B cell (primary cell): ENCODE results near the gene SELE. TPM values are rescaled to one million over a fixed set of nuclear protein-coding genes. Genes with fewer than 3 reads are reported as not detected.

Experiments used
- ATAC-seq: fragments of 200-7000 bp; cut with Tn5 transposase; one replicate; pipeline ENCODE4 v1.10.0; 2021; ENCODE audit warnings: low read depth, mild to moderate bottlenecking, moderate number of reproducible peaks, moderate library complexity
- CTCF ChIA-PET: fragments of 350-600 bp; sonication (Branson Sonifier 250); formaldehyde crosslinking; loops from one replicate; lab custom pipeline; 2021; ENCODE audit warnings: antibody characterized with exemption, inconsistent platforms; lab: Charles Lee
- POLR2A ChIA-PET: fragments of 350-600 bp; sonication (Branson Sonifier 250); formaldehyde crosslinking; loops from one replicate; lab custom pipeline; 2021; ENCODE audit warnings: antibody characterized with exemption; lab: Charles Lee
- DNase-seq: peaks from one replicate; pipeline ENCODE4 v3.0.0; 2013
- H2AFZ ChIP-seq: 2 replicates; pipeline ENCODE4 v1.6.1; 2012; ENCODE audit warnings: mild to moderate bottlenecking, low read depth, low read length; ENCODE audit not compliant: insufficient read depth, poor library complexity, severe bottlenecking
- H3K27ac ChIP-seq, 2 donors: 1 replicate in 1 of 2; 2 replicates in 1 of 2; pipeline ENCODE4 v1.5.1; 2012 to 2013; ENCODE audit warnings: low read length in 2 of 2, mild to moderate bottlenecking in 2 of 2, moderate library complexity in 1 of 2
- H3K27me3 ChIP-seq, 4 experiments: fragments of 200-600 bp in 1 of 4; sonication (generic) in 1 of 4; replicated peaks in 1 of 4; 1 replicate in 2 of 4; 2 replicates in 2 of 4; pipeline versions ENCODE4 v1.6.1 to v1.7.0; 2013 to 2016; ENCODE audit warnings: low read length in 3 of 4, mild to moderate bottlenecking in 2 of 4, mixed read lengths in 1 of 4, moderate library complexity in 1 of 4; ENCODE audit not compliant: insufficient read depth in 4 of 4, control insufficient read depth in 3 of 4; ENCODE audit errors: control extremely low read depth in 1 of 4
- H3K36me3 ChIP-seq, 2 experiments: replicated peaks in 1 of 2; 1 replicate in 1 of 2; 2 replicates in 1 of 2; pipeline versions ENCODE4 v1.6.1 to v1.7.1; 2013; ENCODE audit warnings: low read length in 1 of 2; ENCODE audit not compliant: insufficient read depth in 2 of 2, control insufficient read depth in 1 of 2; ENCODE audit errors: control extremely low read depth in 1 of 2, extremely low read depth in 1 of 2
- H3K4me1 ChIP-seq, 2 donors: fragments of 200-600 bp in 1 of 2; sonication (generic) in 1 of 2; 1 replicate in 1 of 2; 2 replicates in 1 of 2; pipeline versions ENCODE4 v1.5.1 to v1.6.1; 2013 to 2017; ENCODE audit warnings: low read length in 2 of 2; ENCODE audit not compliant: control insufficient read depth in 2 of 2, insufficient read depth in 2 of 2
- H3K4me2 ChIP-seq: replicated peaks from 2 replicates; pipeline ENCODE3; 2012; ENCODE audit warnings: mild to moderate bottlenecking, low read depth, low read length; ENCODE audit not compliant: poor library complexity, severe bottlenecking
- H3K4me3 ChIP-seq, 5 experiments: fragments of 200-600 bp in 1 of 5; sonication (generic) in 1 of 5; 1 replicate in 3 of 5; 2 replicates in 2 of 5; pipeline versions ENCODE4 v1.5.1 to v1.7.0; 2011 to 2016; ENCODE audit warnings: low read length in 4 of 5, mild to moderate bottlenecking in 4 of 5, low read depth in 2 of 5, control low read depth in 1 of 5, moderate library complexity in 1 of 5; ENCODE audit not compliant: insufficient read depth in 1 of 5; ENCODE audit errors: control extremely low read depth in 1 of 5, extremely low read depth in 1 of 5
- H3K79me2 ChIP-seq: fragments of 200-600 bp; sonication (generic); one replicate; pipeline ENCODE4 v1.6.0; 2016; ENCODE audit warnings: low read length; ENCODE audit not compliant: control insufficient read depth, insufficient read depth
- H3K9ac ChIP-seq: fragments of 200-600 bp; sonication (generic); 2 replicates; pipeline ENCODE4 v1.6.1; 2017; ENCODE audit warnings: mild to moderate bottlenecking, low read length, moderate library complexity
- H3K9me3 ChIP-seq, 3 donors: one replicate each; pipeline versions ENCODE4 v1.6.1 to v1.7.1; 2013; ENCODE audit warnings: low read length in 2 of 3; ENCODE audit not compliant: control insufficient read depth in 2 of 3, insufficient read depth in 1 of 3; ENCODE audit errors: control extremely low read depth in 1 of 3
- H4K20me1 ChIP-seq: 2 replicates; pipeline ENCODE4 v1.6.0; 2012; ENCODE audit warnings: mild to moderate bottlenecking, low read length; ENCODE audit not compliant: insufficient read depth, control insufficient read depth, poor library complexity, severe bottlenecking
- H3K27ac Mint-ChIP-seq: one replicate; pipeline ENCODE4 v1.8.0; 2021; ENCODE audit warnings: mixed read lengths
- H3K27me3 Mint-ChIP-seq: one replicate; pipeline ENCODE4 v1.8.0; 2021; ENCODE audit warnings: mixed read lengths
- H3K4me1 Mint-ChIP-seq: one replicate; pipeline ENCODE4 v1.8.0; 2021; ENCODE audit warnings: mixed read lengths
- H3K4me3 Mint-ChIP-seq: one replicate; pipeline ENCODE4 v1.8.0; 2021; ENCODE audit warnings: mixed read lengths
- H3K9me3 Mint-ChIP-seq: one replicate; pipeline ENCODE4 v1.8.0; 2022; ENCODE audit warnings: mixed read lengths; ENCODE audit not compliant: insufficient read depth
- EZH2 ChIP-seq: IDR thresholded peaks from 2 replicates; pipeline ENCODE4 v1.6.1; 2012; ENCODE audit warnings: borderline replicate concordance, low read depth, mild to moderate bottlenecking, moderate library complexity, low read length; ENCODE audit not compliant: insufficient read depth, poor library complexity, severe bottlenecking
- WGBS: methylation state at CpG from one replicate; pipeline ENCODE4 v1.1.5; 2013; ENCODE audit warnings: missing lambda C conversion rate; ENCODE audit not compliant: insufficient coverage; 5-methylcytosine and 5-hydroxymethylcytosine counted together
- intact Hi-C: fragments of 100-400 bp; cut with micrococcal nuclease; formaldehyde crosslinking; loops from one replicate; pipeline ENCODE4 v1.10.0; 2022
- polyA plus RNA-seq: library from polyadenylated mRNA; depleted of rRNA; stranded (reverse); fragments of >200 nt; gene quantifications from 2 replicates; pipeline ENCODE4 v1.2.3, GENCODE V29; 2012
- total RNA-seq, 2 donors: library from RNA; stranded (reverse); fragments of 120-200 nt in 1 of 2; gene quantifications; 1 replicate in 1 of 2; 2 replicates in 1 of 2; pipeline versions ENCODE4 v1.2.3 to v1.2.4, GENCODE V29; 2013 to 2022
- TF ChIP-seq, protein P1 (sequence below): fragments of 200-600 bp; IDR thresholded peaks from one replicate; pipeline ENCODE4 v1.8.0; 2022; ENCODE audit warnings: antibody characterized with exemption, mild to moderate bottlenecking

SELE gene
- total and polyA plus RNA-seq, 2 donors (not counting 1 experiment from before 2014, with no cell fraction given) = not detected

DNA sequence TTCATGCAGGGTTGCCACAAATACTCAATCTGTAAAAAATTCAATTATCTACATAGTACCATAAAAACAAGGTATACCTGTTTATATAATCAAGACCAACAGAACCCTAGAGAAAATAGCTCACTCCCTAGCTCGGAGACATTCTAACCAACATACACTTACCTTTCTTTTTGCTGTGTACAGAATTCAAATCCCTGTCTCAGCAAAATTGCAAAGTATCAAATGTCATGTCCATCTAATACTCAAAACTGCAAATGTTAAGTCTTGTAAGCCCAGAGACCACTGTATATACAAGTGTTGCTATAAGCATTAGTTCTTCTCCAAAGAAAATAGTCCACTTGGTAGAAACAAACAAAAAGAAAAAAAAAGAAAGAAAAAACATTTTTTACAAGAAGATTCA, 16.2 kb upstream of the SELE start:
- intact Hi-C loops = no loop called here
- H3K27ac ChIP-seq = no peak overlapping the region
- ChIA-PET CTCF (no interaction called here), POLR2A (no interaction called here)
- no peak overlapping the region for H3K4me2 ChIP-seq
- Mint-ChIP-seq H3K9me3 (no peaks in the 10 kb centered on the region), H3K4me3 (no peak overlapping the region), H3K4me1 (no peaks in the 10 kb centered on the region), H3K27ac (no peak overlapping the region), H3K27me3 (peaks cover 13% of the 10 kb centered on the region)
- no peaks in the 10 kb centered on the region for H3K36me3 ChIP-seq
- ATAC-seq (no peak), DNase-seq (no peak)
- no peaks in the 10 kb centered on the region for H4K20me1 ChIP-seq
- no peak overlapping the region for H3K9ac ChIP-seq
- no peaks in the 10 kb centered on the region for H3K4me1 ChIP-seq
- TF ChIP-seq, protein P1, sequence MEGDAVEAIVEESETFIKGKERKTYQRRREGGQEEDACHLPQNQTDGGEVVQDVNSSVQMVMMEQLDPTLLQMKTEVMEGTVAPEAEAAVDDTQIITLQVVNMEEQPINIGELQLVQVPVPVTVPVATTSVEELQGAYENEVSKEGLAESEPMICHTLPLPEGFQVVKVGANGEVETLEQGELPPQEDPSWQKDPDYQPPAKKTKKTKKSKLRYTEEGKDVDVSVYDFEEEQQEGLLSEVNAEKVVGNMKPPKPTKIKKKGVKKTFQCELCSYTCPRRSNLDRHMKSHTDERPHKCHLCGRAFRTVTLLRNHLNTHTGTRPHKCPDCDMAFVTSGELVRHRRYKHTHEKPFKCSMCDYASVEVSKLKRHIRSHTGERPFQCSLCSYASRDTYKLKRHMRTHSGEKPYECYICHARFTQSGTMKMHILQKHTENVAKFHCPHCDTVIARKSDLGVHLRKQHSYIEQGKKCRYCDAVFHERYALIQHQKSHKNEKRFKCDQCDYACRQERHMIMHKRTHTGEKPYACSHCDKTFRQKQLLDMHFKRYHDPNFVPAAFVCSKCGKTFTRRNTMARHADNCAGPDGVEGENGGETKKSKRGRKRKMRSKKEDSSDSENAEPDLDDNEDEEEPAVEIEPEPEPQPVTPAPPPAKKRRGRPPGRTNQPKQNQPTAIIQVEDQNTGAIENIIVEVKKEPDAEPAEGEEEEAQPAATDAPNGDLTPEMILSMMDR = no peak
- no peak for TF ChIP-seq EZH2
- 89% methylated on average over 1 of the region's 1 CpG for WGBS
- no peaks in the 10 kb centered on the region for H3K79me2 ChIP-seq
- no peak overlapping the region for H3K4me3 ChIP-seq
- no peak overlapping the region for H2AFZ ChIP-seq
- H3K27me3 ChIP-seq = no peaks in the 10 kb centered on the region
- no peaks in the 10 kb centered on the region for H3K9me3 ChIP-seq

- Mint-ChIP-seq H3K4me1 (no peaks in the 10 kb centered on the region), H3K27me3 (peaks cover 16% of the 10 kb centered on the region), H3K4me3 (no peak overlapping the region), H3K9me3 (no peaks in the 10 kb centered on the region), H3K27ac (no peak overlapping the region)
- intact Hi-C loops = no loop called here
- Histone ChIP-seq H4K20me1 (no peaks in the 10 kb centered on the region), H3K36me3 (no peaks in the 10 kb centered on the region), H3K9ac (no peak overlapping the region), H2AFZ (no peak overlapping the region), H3K27ac (no peak overlapping the region), H3K9me3 (peaks cover 0 to 3% (median 0%) of the 10 kb centered on the region in 3 donors), H3K4me1 (no peaks in the 10 kb centered on the region), H3K27me3 (no peaks in the 10 kb centered on the region), H3K4me2 (no peak overlapping the region), H3K4me3 (no peak overlapping the region), H3K79me2 (no peaks in the 10 kb centered on the region)
- no peak for ATAC-seq
- DNase-seq = no peak
- POLR2A ChIA-PET = no interaction called here
- WGBS = 86% methylated on average over 1 of the region's 2 CpGs
- TF ChIP-seq, protein P1 = no peak
- no peak for TF ChIP-seq EZH2
- CTCF ChIA-PET = no interaction called here
Measured at GRCh38 chr1:169746550-169746949, 12.7 kb upstream of the SELE start.
